HCT116 (cell line): ENCODE data around the gene MCC.

Experiments
- CEBPB ChIP-seq: IDR thresholded peaks from 2 replicates; pipeline ENCODE4 v1.6.1; 2012; ENCODE audit warnings: low read depth
- POLR2A ChIP-seq: IDR thresholded peaks from 2 replicates; pipeline ENCODE4 v1.7.0; 2011; ENCODE audit warnings: borderline replicate concordance; ENCODE audit not compliant: insufficient read depth, insufficient read length; ENCODE audit errors: extremely low read depth
- SP1 ChIP-seq: IDR thresholded peaks from 2 replicates; pipeline ENCODE4 v1.6.1; 2012; ENCODE audit warnings: low read depth
- YY1 ChIP-seq: IDR thresholded peaks from 2 replicates; pipeline ENCODE4 v1.6.1; 2011; ENCODE audit warnings: low read length, low read depth, moderate library complexity, mild to moderate bottlenecking; ENCODE audit not compliant: insufficient replicate concordance; ENCODE audit errors: extremely low read depth

GRCh38 chr5:113244966-113245365 lies 243.3 kb downstream of the MCC start:
- TF ChIP-seq YY1 = no peak
- no peak for TF ChIP-seq POLR2A
- TF ChIP-seq CEBPB = no peak
- no peak for TF ChIP-seq SP1
